ENCODE measurements around the gene CABP1.

DNA sequence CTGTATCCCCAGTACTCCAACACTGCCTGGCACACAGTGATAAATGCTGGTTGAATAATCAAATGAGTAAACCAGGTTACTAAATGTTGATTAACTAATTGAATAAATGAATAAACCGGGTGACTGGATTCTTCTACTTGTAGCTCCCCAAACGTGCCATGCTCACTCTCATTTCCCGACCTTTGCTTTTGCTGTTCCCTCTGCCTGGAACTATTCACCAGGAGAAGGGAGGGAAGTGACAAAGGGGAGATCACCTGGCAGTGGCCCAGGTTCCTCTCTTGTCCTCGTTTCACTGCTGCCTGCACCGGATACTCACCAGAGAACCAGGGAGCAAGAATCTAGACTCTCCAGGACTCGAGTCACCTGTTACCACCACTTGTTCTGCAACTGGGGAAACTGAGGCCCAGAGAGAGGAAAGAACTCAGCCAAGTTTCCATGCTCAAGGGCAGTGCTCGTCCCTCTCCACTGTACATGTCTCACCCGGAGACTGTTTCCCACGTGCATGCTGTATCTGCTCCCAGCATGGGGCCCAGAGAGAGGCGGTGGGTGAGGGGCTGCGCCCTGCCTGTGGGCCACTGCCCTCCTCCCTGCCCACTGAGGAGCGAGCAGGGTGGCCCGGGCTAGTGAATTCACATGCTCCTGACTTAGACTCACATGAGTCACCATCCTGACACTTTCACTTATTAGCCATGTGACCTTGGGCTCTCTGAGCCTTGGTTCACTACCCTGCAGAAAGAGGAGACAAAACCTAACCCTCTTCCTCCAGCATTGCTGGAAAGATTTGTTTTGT lies 41.6 kb upstream of the CABP1 start:
- TF ChIP-seq CTCF (IDR thresholded peaks at IDR 0.05): no peak
- TF ChIP-seq TCF7L2 (IDR thresholded peaks at IDR 0.05; ENCODE audit: low read depth, low read length): no peak
- TF ChIP-seq POLR2AphosphoS5 (IDR thresholded peaks at IDR 0.05; ENCODE audit: low read depth, low read length): no peak
- TF ChIP-seq, protein P1, sequence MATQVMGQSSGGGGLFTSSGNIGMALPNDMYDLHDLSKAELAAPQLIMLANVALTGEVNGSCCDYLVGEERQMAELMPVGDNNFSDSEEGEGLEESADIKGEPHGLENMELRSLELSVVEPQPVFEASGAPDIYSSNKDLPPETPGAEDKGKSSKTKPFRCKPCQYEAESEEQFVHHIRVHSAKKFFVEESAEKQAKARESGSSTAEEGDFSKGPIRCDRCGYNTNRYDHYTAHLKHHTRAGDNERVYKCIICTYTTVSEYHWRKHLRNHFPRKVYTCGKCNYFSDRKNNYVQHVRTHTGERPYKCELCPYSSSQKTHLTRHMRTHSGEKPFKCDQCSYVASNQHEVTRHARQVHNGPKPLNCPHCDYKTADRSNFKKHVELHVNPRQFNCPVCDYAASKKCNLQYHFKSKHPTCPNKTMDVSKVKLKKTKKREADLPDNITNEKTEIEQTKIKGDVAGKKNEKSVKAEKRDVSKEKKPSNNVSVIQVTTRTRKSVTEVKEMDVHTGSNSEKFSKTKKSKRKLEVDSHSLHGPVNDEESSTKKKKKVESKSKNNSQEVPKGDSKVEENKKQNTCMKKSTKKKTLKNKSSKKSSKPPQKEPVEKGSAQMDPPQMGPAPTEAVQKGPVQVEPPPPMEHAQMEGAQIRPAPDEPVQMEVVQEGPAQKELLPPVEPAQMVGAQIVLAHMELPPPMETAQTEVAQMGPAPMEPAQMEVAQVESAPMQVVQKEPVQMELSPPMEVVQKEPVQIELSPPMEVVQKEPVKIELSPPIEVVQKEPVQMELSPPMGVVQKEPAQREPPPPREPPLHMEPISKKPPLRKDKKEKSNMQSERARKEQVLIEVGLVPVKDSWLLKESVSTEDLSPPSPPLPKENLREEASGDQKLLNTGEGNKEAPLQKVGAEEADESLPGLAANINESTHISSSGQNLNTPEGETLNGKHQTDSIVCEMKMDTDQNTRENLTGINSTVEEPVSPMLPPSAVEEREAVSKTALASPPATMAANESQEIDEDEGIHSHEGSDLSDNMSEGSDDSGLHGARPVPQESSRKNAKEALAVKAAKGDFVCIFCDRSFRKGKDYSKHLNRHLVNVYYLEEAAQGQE (IDR thresholded peaks at IDR 0.05; ENCODE audit: insufficient read depth in 1 of 2, low read depth in 2 of 2, low read length in 1 of 2): no peak
- TF ChIP-seq SIN3A (IDR thresholded peaks at IDR 0.05; ENCODE audit: borderline replicate concordance, insufficient read depth, low read depth, low read length): no peak

All from Panc1 (cell line).